Smooth muscle cell of the coronary artery (primary cell): ENCODE data around the gene SYT12. TPM values are rescaled to one million over a fixed set of nuclear protein-coding genes. Genes with fewer than 3 reads are reported as not detected.

Source experiments
- total RNA-seq: library from RNA; depleted of rRNA; stranded (reverse); fragments of >200 nt; gene quantifications from 2 replicates; pipeline ENCODE4 v1.2.3, GENCODE V29; 2014; ENCODE audit warnings: low replicate concordance

The SYT12 gene, protein sequence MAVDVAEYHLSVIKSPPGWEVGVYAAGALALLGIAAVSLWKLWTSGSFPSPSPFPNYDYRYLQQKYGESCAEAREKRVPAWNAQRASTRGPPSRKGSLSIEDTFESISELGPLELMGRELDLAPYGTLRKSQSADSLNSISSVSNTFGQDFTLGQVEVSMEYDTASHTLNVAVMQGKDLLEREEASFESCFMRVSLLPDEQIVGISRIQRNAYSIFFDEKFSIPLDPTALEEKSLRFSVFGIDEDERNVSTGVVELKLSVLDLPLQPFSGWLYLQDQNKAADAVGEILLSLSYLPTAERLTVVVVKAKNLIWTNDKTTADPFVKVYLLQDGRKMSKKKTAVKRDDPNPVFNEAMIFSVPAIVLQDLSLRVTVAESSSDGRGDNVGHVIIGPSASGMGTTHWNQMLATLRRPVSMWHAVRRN
- 0.23 and 0.83 TPM in 2 replicates for total RNA-seq

DNA sequence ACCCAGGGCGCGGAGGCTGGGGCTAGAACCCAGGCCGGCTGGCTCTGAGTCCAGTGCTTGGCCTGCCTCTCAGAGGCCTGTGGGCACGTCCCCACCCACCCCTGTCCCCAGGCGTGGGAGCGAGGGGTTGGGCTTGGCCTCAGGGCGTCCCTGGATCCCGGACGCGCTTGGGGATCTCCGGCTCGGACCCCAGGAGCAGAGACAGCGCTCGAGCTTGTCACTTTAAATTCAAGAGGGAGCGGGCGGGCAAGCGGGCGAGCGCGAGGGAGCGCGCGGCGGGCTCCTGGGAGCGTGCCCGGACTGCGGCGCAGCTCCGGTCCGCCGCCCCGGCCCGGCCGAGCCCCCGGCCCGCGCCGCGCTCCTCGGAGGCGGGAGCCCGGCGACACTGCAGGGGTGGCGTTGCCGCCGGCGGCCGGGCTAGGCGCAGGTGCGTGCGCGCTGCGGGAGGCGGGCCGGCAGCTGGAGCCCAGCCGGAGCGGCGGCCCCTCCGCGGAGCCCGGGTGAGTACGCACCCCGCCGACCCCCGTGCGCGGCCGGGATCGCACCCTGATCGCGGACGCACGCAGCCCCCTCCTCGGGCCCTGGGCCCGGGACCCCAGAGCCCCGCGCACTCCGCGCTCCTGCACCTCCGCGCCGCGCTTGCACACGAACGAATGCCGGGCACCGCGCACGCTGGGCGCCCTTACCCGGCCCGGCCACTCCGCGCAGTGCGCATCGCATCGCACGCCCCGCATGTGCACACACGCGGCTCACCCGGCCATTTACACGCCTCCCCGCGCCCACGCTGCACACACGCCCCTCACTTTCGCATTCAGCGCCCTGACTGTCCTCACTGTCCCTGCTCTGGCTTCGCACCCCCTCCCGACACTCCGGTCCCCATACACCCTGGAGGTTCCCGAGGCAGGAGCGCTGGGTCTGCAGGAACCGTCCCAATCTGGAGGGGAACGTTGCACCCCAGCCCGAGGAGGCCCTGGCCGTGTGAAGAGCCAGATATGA lies at the start of gene SYT12:
TSS of gene SYT12 (plus strand) at position 174 of the 996 bp plus-strand sequence. CDS start 7,011 bp downstream, outside the sequence.

DNA sequence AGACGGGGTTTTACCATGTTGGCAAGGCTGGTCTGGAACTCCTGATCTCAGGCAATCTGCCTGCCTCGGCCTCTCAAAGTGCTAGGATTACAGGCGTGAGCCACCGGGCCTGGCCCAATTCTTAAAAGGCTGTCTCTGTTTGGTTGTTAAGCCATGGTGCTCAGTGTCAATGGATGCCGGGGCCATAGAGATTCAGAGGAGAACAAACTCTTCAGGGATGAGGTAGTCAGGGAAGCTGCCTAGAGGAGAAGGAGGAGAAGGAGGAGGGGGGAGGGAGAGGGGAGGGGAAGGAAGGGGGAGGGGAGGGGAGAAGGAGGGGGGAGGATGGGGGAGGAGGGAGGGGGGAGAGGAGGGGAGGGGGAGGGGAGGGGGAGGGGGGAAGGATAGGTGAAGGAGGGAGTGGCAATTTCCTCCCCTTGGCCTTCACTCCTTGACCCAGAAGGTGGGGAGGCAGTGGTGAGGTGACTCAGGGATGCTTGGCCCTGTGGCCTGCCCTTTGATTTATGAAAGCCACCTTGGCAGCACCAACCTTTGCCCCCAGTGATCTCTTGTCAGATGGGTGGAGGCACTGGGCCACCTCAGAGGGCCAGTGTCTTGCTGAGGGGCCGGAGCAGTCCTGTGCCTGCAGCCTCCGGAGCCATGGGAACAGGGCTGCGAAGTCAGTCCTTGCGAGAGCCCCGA lies 48.1 kb upstream of the SYT12 start, which contains the start of gene C11orf86:
TSS of gene C11orf86 (plus strand) at position 581 of the 681 bp plus-strand sequence. CDS start at position 640, 59 bp downstream.

DNA sequence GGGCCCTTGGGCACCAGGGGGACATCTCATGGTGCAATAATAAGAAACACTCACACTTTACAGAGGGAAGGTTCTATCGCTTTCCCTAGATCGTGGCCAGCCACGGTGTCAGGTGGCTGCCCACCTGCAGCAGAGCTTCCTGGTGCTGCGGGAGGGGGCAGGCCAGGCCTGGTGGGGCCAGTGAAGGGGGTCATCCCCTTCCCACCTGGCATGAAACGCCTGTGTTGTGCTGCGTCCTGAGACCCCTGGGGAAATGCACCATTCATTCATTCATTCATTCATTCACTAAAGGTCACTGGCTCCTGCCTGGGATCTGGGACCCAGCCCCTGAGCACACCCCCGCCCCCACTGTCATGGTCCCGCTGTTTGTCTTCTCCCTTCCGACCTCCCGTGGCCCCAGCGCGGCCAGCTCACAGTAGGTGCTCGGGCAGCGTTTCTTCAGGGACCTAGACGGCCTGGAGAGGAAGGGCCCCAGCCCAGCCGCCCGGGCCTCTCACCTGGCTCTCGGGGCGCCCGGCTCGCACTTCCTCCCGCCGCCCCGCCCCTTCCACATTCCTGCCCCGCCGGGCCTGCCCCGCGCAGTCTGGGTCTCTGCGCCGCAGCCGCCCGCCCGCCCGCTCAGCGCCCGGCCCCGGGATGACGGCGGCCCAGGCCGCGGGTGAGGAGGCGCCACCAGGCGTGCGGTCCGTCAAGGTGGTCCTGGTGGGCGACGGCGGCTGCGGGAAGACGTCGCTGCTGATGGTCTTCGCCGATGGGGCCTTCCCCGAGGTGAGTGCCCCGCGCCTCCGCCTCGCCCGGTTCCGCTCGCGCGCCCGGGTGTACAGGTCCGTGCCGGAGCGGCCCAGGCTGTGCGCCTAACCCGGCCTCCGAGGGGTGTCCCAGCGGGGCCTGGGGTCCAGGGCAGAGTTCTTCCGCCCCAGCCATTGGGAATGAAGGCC lies 33.6 kb downstream of the SYT12 start, which contains the start of gene RHOD:
TSS of gene RHOD (plus strand) at position 581 of the 938 bp plus-strand sequence. CDS start at position 637, 56 bp downstream.

Other genes starting within 250 kb of the SYT12 start
- 4.2 and 10.4 TPM in 2 replicates for gene RCE1, start 179.7 kb upstream of the SYT12 start, total RNA-seq
- 5.3 and 12.9 TPM in 2 replicates for gene LRFN4, start 166.1 kb upstream of the SYT12 start, total RNA-seq
- gene PC, start 64.8 kb upstream of the SYT12 start, total RNA-seq: 9.3 and 14.7 TPM in 2 replicates
- not detected in 2 replicates for gene C11orf86, start 47.8 kb upstream of the SYT12 start, total RNA-seq
- gene RHOD, start 33.7 kb downstream of the SYT12 start, total RNA-seq: 11.8 and 19.6 TPM in 2 replicates
- gene KDM2A, start 96.1 kb downstream of the SYT12 start, total RNA-seq: 25.2 and 44.6 TPM in 2 replicates
- 20.2 and 31.6 TPM in 2 replicates for gene GRK2, start 243.3 kb downstream of the SYT12 start, total RNA-seq